Tibial nerve (tissue), 4 donors: ENCODE results near the gene NDUFV1. TPM values are rescaled to one million over a fixed set of nuclear protein-coding genes. Genes with fewer than 3 reads are reported as not detected.
"Not testable (repeated sequence)": the region's sequence is repeated elsewhere in the genome, so short reads cannot be mapped to it uniquely, and the experiment has no call there.

Experiments used
- DNase-seq, 2 donors: peaks; one replicate each; pipeline ENCODE4 v3.0.0-alpha.2; 2019; ENCODE audit warnings: low spot score in 2 of 2
- H3K27ac ChIP-seq, 4 donors: fragments of 200-600 bp; sonication (generic) in 3 of 4; one replicate each; pipeline ENCODE4 v1.5.1; 2017 to 2019; ENCODE audit warnings: mild to moderate bottlenecking in 1 of 4
- H3K27me3 ChIP-seq, 2 donors: fragments of 200-600 bp; sonication (generic) in 1 of 2; one replicate each; pipeline versions ENCODE4 v1.5.1 to v1.6.0; 2017 to 2019
- H3K36me3 ChIP-seq, 3 donors: fragments of 200-600 bp; sonication (generic); one replicate each; pipeline ENCODE4 v1.5.1; 2018 to 2019
- H3K4me1 ChIP-seq, 4 donors: fragments of 200-600 bp; sonication (generic) in 3 of 4; one replicate each; pipeline ENCODE4 v1.5.1; 2017 to 2019
- H3K4me3 ChIP-seq, 4 donors: fragments of 200-600 bp; sonication (generic) in 3 of 4; one replicate each; pipeline ENCODE4 v1.5.1; 2017 to 2019; ENCODE audit warnings: mild to moderate bottlenecking in 1 of 4, moderate library complexity in 1 of 4
- H3K9me3 ChIP-seq, 4 donors: fragments of 200-600 bp; sonication (generic) in 3 of 4; one replicate each; pipeline ENCODE4 v1.5.1; 2017 to 2019
- EP300 ChIP-seq, 2 donors: sonication (generic); formaldehyde crosslinking; IDR thresholded peaks; one replicate each; pipeline ENCODE4 v1.6.1; 2017; ENCODE audit warnings: antibody characterized with exemption in 2 of 2, mild to moderate bottlenecking in 1 of 2
- POLR2A ChIP-seq, 2 donors: fragments of 450-650 bp; IDR thresholded peaks; one replicate each; pipeline ENCODE4 v1.6.1; 2017; ENCODE audit warnings: antibody characterized with exemption in 2 of 2, mild to moderate bottlenecking in 2 of 2, moderate library complexity in 2 of 2
- WGBS, 2 donors: methylation state at CpG; one replicate each; pipeline ENCODE4 v1.1.5; 2018; 5-methylcytosine and 5-hydroxymethylcytosine counted together
- small RNA-seq: library from RNA; depleted of rRNA; stranded (forward); fragments of <200 nt; gene quantifications from one replicate; pipeline ENCODE3, GENCODE V24; 2016
- total RNA-seq, 4 donors: library from RNA; depleted of rRNA; stranded (reverse); fragments of >200 nt; gene quantifications; one replicate each; pipeline ENCODE4 v1.1.0, GENCODE V29; 2016
- TF ChIP-seq, protein P1 (sequence below), 5 experiments: fragments of 200-600 bp in 3 of 5; fragments of 450-650 bp in 2 of 5; sonication (generic) in 3 of 5; IDR thresholded peaks; one replicate each; pipeline ENCODE4 v1.5.1; 2016 to 2019; ENCODE audit warnings: antibody characterized with exemption in 5 of 5, mild to moderate bottlenecking in 3 of 5, moderate library complexity in 2 of 5

The NDUFV1 gene
- total RNA-seq, 4 donors from 2014 or later = 282 to 357 (median 323) TPM

DNA sequence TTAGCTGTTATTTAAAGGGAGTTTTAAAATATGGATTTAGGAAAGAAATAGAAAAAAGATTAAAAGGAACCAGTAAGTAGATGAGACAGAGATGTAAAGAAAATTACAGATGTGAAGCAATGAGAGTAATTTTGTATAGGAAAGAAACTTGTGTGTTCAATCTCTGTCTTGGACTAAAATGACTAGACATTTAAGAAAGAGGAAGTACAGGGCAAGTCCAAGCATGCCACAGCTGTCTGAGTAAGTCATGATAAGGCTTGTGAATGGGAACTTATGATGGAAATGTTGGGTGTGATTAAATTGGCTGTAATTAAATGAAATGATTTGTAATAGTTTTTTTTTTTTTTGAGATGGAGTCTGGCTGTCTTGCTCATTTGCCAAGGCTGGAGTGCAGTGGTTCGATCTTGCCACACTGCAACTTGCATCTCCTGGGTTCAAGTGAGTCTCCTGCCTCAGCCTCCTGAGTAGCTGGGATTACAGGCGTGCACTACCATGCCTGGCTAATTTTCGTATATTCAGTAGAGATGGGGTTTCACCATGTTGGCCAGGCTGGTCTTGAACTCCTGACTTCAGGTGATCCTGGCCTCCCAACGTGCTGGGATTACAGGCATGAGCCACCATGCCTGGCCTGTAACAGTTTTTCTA is 49.7 kb downstream of the NDUFV1 start:
- H3K9me3 ChIP-seq = no peaks in the 10 kb centered on the region
- H3K27me3 ChIP-seq = no peaks in the 10 kb centered on the region
- DNase-seq = no peak
- peaks cover 0 to 4% (median 0%) of the 10 kb centered on the region in 4 donors for H3K4me1 ChIP-seq
- H3K36me3 ChIP-seq = no peaks in the 10 kb centered on the region
- TF ChIP-seq POLR2A (IDR thresholded peaks at IDR 0.05) = no peak
- TF ChIP-seq, protein P1, sequence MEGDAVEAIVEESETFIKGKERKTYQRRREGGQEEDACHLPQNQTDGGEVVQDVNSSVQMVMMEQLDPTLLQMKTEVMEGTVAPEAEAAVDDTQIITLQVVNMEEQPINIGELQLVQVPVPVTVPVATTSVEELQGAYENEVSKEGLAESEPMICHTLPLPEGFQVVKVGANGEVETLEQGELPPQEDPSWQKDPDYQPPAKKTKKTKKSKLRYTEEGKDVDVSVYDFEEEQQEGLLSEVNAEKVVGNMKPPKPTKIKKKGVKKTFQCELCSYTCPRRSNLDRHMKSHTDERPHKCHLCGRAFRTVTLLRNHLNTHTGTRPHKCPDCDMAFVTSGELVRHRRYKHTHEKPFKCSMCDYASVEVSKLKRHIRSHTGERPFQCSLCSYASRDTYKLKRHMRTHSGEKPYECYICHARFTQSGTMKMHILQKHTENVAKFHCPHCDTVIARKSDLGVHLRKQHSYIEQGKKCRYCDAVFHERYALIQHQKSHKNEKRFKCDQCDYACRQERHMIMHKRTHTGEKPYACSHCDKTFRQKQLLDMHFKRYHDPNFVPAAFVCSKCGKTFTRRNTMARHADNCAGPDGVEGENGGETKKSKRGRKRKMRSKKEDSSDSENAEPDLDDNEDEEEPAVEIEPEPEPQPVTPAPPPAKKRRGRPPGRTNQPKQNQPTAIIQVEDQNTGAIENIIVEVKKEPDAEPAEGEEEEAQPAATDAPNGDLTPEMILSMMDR (IDR thresholded peaks at IDR 0.05) = no peak
- no peak for TF ChIP-seq EP300 (IDR thresholded peaks at IDR 0.05)
- WGBS, 2 donors = 93 to 94% methylated on average over 4 of the region's 4 CpGs
- no peak overlapping the region for H3K27ac ChIP-seq
- H3K4me3 ChIP-seq = no peak overlapping the region

DNA sequence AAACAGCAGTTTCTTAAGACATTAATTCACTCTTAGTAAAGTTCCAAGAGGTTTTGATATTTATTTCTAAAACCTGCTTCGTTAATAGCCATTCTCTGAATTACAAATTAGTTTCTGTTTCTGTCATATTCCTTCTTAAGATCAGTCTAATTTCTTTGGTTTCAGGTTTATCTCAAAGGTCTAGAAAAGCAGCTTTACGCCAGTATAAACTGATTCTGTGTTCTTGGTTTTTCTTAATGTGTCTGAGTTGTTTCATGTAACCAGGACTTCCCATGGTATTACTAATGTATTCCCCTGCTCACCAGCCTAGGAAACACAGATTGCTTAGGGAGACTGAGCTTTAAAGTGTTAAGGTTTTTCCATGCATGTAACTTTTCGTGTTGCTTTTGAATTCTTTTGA is 50.6 kb downstream of the NDUFV1 start:
- 34 to 42% methylated on average over 3 of the region's 3 CpGs for WGBS, 2 donors
- no peak overlapping the region for H3K27ac ChIP-seq
- no peak overlapping the region for H3K4me3 ChIP-seq
- H3K27me3 ChIP-seq = no peaks in the 10 kb centered on the region
- DNase-seq = no peak
- H3K36me3 ChIP-seq = no peaks in the 10 kb centered on the region
- TF ChIP-seq POLR2A (IDR thresholded peaks at IDR 0.05) (no peak), EP300 (IDR thresholded peaks at IDR 0.05) (no peak)
- TF ChIP-seq, protein P1 (IDR thresholded peaks at IDR 0.05) = no peak
- no peaks in the 10 kb centered on the region for H3K9me3 ChIP-seq
- H3K4me1 ChIP-seq = peaks cover 0 to 1% (median 0%) of the 10 kb centered on the region in 4 donors

DNA sequence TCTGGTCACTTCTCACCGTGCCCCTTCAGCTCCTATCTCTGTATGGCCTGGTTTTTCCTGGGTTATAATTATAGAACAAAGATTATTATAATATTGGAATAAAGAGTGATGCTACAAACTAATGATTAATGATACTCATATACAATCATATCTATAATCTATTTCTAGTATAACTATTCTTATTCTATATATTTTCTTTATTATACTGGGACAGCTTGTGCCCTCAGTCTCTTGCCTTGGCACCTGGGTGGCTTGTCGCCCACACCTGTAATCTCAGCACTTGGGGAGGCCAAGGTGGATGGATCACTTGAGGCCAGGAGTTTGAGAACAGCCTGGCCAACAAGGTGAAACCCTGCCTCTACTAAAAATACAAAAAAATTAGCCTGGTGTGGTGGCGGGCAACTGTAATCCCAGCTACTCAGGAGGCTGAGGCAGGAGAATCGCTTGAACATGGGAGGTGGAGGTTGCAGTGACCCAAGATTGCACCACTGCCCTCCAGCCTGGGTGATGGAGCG is 53.0 kb downstream of the NDUFV1 start:
- not testable (repeated sequence) for H3K36me3 ChIP-seq, H3K4me3 ChIP-seq, H3K27ac ChIP-seq, H3K4me1 ChIP-seq, H3K9me3 ChIP-seq, DNase-seq, H3K27me3 ChIP-seq
- 58 to 61% methylated on average over 5 of the region's 5 CpGs for WGBS, 2 donors

DNA sequence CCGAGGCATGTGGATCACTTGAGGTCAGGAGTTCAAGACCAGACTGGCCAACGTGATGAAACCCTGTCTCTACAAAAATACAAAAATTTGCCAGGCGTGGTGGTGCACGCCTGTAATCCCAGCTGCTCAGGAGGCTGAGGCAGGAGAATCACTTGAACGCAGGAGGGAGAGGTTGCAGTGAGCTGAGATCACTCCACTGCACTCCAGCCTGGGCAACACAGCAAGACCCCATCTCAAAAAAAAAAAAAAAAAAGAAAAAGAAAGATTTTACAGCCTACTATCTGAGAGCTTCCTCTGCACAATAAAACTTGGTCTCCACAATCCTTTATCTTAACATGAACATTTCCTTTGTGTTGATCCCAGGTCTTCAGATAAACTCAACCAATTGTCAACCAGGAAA is 54.0 kb downstream of the NDUFV1 start:
- H3K4me3 ChIP-seq = not testable (repeated sequence)
- 70 to 73% methylated on average over 5 of the region's 5 CpGs for WGBS, 2 donors

More for the DNA sequence above, 54.0 kb downstream of the NDUFV1 start:
- not testable (repeated sequence) for H3K36me3 ChIP-seq, H3K27me3 ChIP-seq, H3K27ac ChIP-seq, H3K4me1 ChIP-seq, H3K9me3 ChIP-seq, DNase-seq

Small RNA genes within 50 kb of the gene (small RNA-seq; reads per million reads assigned to genes)
- gene AP003385.3 = not detected

Other genes starting within 250 kb of the NDUFV1 start
- gene CLCF1, start 233.3 kb upstream of the NDUFV1 start, total RNA-seq = 10 to 100 TPM in 1 of 4 donors, 1 to 10 TPM in 3; 3.7 to 23.1 (median 5.9) TPM
- 10 to 100 TPM; 22.7 to 39.0 (median 36.4) TPM for gene RAD9A, start 214.9 kb upstream of the NDUFV1 start, total RNA-seq
- gene PPP1CA, start 205.1 kb upstream of the NDUFV1 start, total RNA-seq = 10 to 100 TPM; 50.6 to 97.8 (median 72.7) TPM
- gene TBC1D10C, start 202.9 kb upstream of the NDUFV1 start, total RNA-seq = 1 to 10 TPM; 1.5 to 4.5 (median 2.2) TPM
- 1 to 10 TPM; 1.8 to 5.9 (median 4.3) TPM for gene CARNS1, start 191.3 kb upstream of the NDUFV1 start, total RNA-seq
- 10 to 100 TPM; 36.9 to 69.3 (median 47.1) TPM for gene RPS6KB2, start 178.4 kb upstream of the NDUFV1 start, total RNA-seq
- 10 to 100 TPM in 3 of 4 donors, 1 to 10 TPM in 1; 6.9 to 18.0 (median 12.8) TPM for gene PTPRCAP, start 169.3 kb upstream of the NDUFV1 start, total RNA-seq
- gene CORO1B, start 163.5 kb upstream of the NDUFV1 start, total RNA-seq = 10 to 100 TPM; 60.9 to 95.1 (median 77.1) TPM
- gene GPR152, start 154.2 kb upstream of the NDUFV1 start, total RNA-seq = not detected
- 1 to 10 TPM in 3 of 4 donors, under 1 TPM in 1; 0.21 to 5.7 (median 3.6) TPM for gene CABP4, start 151.6 kb upstream of the NDUFV1 start, total RNA-seq
- 100 to 1,000 TPM in 2 of 4 donors, 10 to 100 TPM in 2; 49.2 to 184 (median 96.6) TPM for gene TMEM134, start 137.7 kb upstream of the NDUFV1 start, total RNA-seq
- 100 to 1,000 TPM in 2 of 4 donors, 10 to 100 TPM in 2; 88.2 to 117 (median 96.0) TPM for gene AIP, start 123.9 kb upstream of the NDUFV1 start, total RNA-seq
- 10 to 100 TPM; 22.8 to 69.6 (median 38.6) TPM for gene PITPNM1, start 101.6 kb upstream of the NDUFV1 start, total RNA-seq
- 10 to 100 TPM; 75.4 to 90.8 (median 80.6) TPM for gene CDK2AP2, start 98.8 kb upstream of the NDUFV1 start, total RNA-seq
- not detected for gene CABP2, start 83.5 kb upstream of the NDUFV1 start, total RNA-seq
- 1,000 to 10,000 TPM in 1 of 4 donors, 100 to 1,000 TPM in 3; 631 to 1,055 (median 774) TPM for gene GSTP1, start 23.1 kb upstream of the NDUFV1 start, total RNA-seq
- 10 to 100 TPM; 11.0 to 21.3 (median 20.0) TPM for gene NUDT8, start 23.0 kb downstream of the NDUFV1 start, total RNA-seq
- gene TBX10, start 32.8 kb downstream of the NDUFV1 start, total RNA-seq = not detected
- gene ACY3, start 43.8 kb downstream of the NDUFV1 start, total RNA-seq = under 1 TPM in 1 of 4 donors, not detected in 3; 0.44 TPM
- not detected for gene ALDH3B2, start 67.7 kb downstream of the NDUFV1 start, total RNA-seq